ENCODE measurements around the gene TMEM120B. TPM values are rescaled to one million over a fixed set of nuclear protein-coding genes. Genes with fewer than 3 reads are reported as not detected.
A peak's percentile ranks its signal among the peaks of the same experiment; 100 is the strongest.
"Not testable (repeated sequence)": the region's sequence is repeated elsewhere in the genome, so short reads cannot be mapped to it uniquely, and the experiment has no call there.

TMEM120B gene
- total RNA-seq, 1 experiment from 2014 or later, result 18.5 TPM

- H3K27ac ChIP-seq (ENCODE audit: low read length), result no peak overlapping the region
- no peaks in the 10 kb centered on the region for H3F3A ChIP-seq (ENCODE audit: low read length, unreplicated experiment)
- H2AFZ ChIP-seq (ENCODE audit: low read length), result no peak overlapping the region
- H3K4me3 ChIP-seq (ENCODE audit: low read length), result no peak overlapping the region
- POLR2A ChIA-PET (ENCODE audit: unreplicated experiment), result no interaction called here
- CTCF ChIA-PET, result no interaction called here
- no peak overlapping the region for H3K4me2 ChIP-seq (ENCODE audit: low read length)
- H3K9me2 ChIP-seq (replicated peaks; ENCODE audit: low read length), result no peaks in the 10 kb centered on the region
- BruUV-seq (replicated peaks), result no TSS peak
- no peaks in the 10 kb centered on the region for H3K9me3 ChIP-seq (ENCODE audit: low read length)
- DNase-seq (no peak), ATAC-seq (no peak)
- intact Hi-C loops (cut with micrococcal nuclease), result no loop called here
- H3K79me2 ChIP-seq (ENCODE audit: low read length), result peaks cover 8% of the 10 kb centered on the region
- H4K20me1 ChIP-seq (ENCODE audit: low read length), result no peaks in the 10 kb centered on the region
- H3K36me3 ChIP-seq (ENCODE audit: low read depth, low read length), result no peaks in the 10 kb centered on the region
- H3K27me3 ChIP-seq (ENCODE audit: low read length), result no peaks in the 10 kb centered on the region
- no peak overlapping the region for H3K9ac ChIP-seq (ENCODE audit: low read length)
- TF ChIP-seq EZH2phosphoT487 (IDR thresholded peaks at IDR 0.05; ENCODE audit: borderline replicate concordance, low read length) (no peak), EZH2 (IDR thresholded peaks at IDR 0.05; ENCODE audit: low read length, unreplicated experiment) (no peak)
- TF ChIP-seq, protein P1, sequence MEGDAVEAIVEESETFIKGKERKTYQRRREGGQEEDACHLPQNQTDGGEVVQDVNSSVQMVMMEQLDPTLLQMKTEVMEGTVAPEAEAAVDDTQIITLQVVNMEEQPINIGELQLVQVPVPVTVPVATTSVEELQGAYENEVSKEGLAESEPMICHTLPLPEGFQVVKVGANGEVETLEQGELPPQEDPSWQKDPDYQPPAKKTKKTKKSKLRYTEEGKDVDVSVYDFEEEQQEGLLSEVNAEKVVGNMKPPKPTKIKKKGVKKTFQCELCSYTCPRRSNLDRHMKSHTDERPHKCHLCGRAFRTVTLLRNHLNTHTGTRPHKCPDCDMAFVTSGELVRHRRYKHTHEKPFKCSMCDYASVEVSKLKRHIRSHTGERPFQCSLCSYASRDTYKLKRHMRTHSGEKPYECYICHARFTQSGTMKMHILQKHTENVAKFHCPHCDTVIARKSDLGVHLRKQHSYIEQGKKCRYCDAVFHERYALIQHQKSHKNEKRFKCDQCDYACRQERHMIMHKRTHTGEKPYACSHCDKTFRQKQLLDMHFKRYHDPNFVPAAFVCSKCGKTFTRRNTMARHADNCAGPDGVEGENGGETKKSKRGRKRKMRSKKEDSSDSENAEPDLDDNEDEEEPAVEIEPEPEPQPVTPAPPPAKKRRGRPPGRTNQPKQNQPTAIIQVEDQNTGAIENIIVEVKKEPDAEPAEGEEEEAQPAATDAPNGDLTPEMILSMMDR (conservative IDR thresholded peaks at IDR 0.05; ENCODE audit: low read depth, low read length), result no peak
- peaks cover 14% of the 10 kb centered on the region; the same call in 1 of the 2 replicates for H3K4me1 ChIP-seq (ENCODE audit: insufficient read depth, low read length)
These were observed 4.1 kb upstream of the TMEM120B start for GRCh38 chr12:121708313-121709063.

DNA sequence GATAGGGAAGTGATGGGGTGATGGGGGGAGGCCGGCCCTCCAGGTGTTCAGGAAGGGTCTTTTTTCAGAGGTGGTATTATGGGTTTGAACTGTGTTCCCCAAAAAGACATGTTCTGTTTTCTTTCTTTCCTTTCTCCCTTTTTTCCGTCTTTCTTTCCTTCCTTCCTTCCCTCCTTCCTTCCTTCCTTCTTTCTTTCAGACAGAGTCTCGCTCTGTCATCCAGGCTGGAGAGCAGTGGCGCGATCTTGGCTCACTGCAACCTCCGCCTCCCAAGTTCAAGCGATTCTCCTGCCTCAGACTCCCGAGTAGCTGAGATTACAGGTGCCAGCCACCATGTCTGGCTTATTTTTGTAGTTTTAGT, 3.5 kb upstream of the TMEM120B start:
- H3K27ac ChIP-seq (ENCODE audit: low read length); intact Hi-C loops (cut with micrococcal nuclease); H3K9me2 ChIP-seq (replicated peaks; ENCODE audit: low read length): not testable (repeated sequence)

GRCh38 chr12:121709478-121709961, 3.0 kb upstream of the TMEM120B start:
- ChIA-PET CTCF (no interaction called here), POLR2A (ENCODE audit: unreplicated experiment) (interaction anchor here (0.6 kb wide), 1 partner anchor 817 kb away, joined by 10 read pairs; the partner anchor contains the start of genes KNTC1 and RSRC2)
- Histone ChIP-seq H3K36me3 (ENCODE audit: low read depth, low read length) (no peaks in the 10 kb centered on the region), H3F3A (ENCODE audit: low read length, unreplicated experiment) (no peaks in the 10 kb centered on the region), H3K79me2 (ENCODE audit: low read length) (peaks cover 17% of the 10 kb centered on the region), H4K20me1 (ENCODE audit: low read length) (no peaks in the 10 kb centered on the region), H2AFZ (ENCODE audit: low read length) (no peak overlapping the region), H3K4me3 (ENCODE audit: low read length) (no peak overlapping the region), H3K4me2 (ENCODE audit: low read length) (no peak overlapping the region), H3K9ac (ENCODE audit: low read length) (no peak overlapping the region), H3K4me1 (ENCODE audit: insufficient read depth, low read length) (peaks cover 21% of the 10 kb centered on the region; the same call in 1 of the 2 replicates), H3K9me2 (replicated peaks; ENCODE audit: low read length) (no peaks in the 10 kb centered on the region), H3K9me3 (ENCODE audit: low read length) (no peaks in the 10 kb centered on the region), H3K27me3 (ENCODE audit: low read length) (no peaks in the 10 kb centered on the region), H3K27ac (ENCODE audit: low read length) (peak overlapping the region; percentile 33; the same call in 1 of the 2 replicates)
- intact Hi-C loops (cut with micrococcal nuclease), result no loop called here
- ATAC-seq (no peak), DNase-seq (peak; percentile 64)
- TF ChIP-seq, protein P1 (conservative IDR thresholded peaks at IDR 0.05; ENCODE audit: low read depth, low read length), result 0 out of 2 replicates have a peak, but pooled peaks have one; percentile 14
- TF ChIP-seq EZH2 (IDR thresholded peaks at IDR 0.05; ENCODE audit: low read length, unreplicated experiment) (no peak), EZH2phosphoT487 (IDR thresholded peaks at IDR 0.05; ENCODE audit: borderline replicate concordance, low read length) (no peak)
- BruUV-seq (replicated peaks), result no TSS peak

More for the DNA sequence above, 3.5 kb upstream of the TMEM120B start:
- peaks cover 19% of the 10 kb centered on the region; the same call in 1 of the 2 replicates for H3K4me1 ChIP-seq (ENCODE audit: insufficient read depth, low read length)
- CTCF ChIA-PET; H4K20me1 ChIP-seq (ENCODE audit: low read length); H3K4me2 ChIP-seq (ENCODE audit: low read length); ATAC-seq; DNase-seq; H3F3A ChIP-seq (ENCODE audit: low read length, unreplicated experiment); H3K9me3 ChIP-seq (ENCODE audit: low read length); H3K36me3 ChIP-seq (ENCODE audit: low read depth, low read length); H3K27me3 ChIP-seq (ENCODE audit: low read length); H3K9ac ChIP-seq (ENCODE audit: low read length); BruUV-seq (replicated peaks); H3K4me3 ChIP-seq (ENCODE audit: low read length); H2AFZ ChIP-seq (ENCODE audit: low read length); POLR2A ChIA-PET (ENCODE audit: unreplicated experiment): not testable (repeated sequence)
- H3K79me2 ChIP-seq (ENCODE audit: low read length), result peaks cover 14% of the 10 kb centered on the region
